ENCODE measurements around the gene DNAJC5G. TPM values are rescaled to one million over a fixed set of nuclear protein-coding genes. Genes with fewer than 3 reads are reported as not detected.
A peak's percentile ranks its signal among the peaks of the same experiment; 100 is the strongest.

DNAJC5G gene, protein sequence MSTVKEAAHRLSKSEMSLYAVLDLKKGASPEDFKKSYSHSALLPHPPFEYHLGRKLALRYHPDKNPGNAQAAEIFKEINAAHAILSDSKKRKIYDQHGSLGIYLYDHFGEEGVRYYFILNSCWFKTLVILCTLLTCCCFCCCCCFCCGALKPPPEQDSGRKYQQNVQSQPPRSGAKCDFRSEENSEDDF
- total RNA-seq: 10 to 100 TPM; 37.4 to 57.9 TPM
- polyA plus RNA-seq (ENCODE audit: insufficient read depth, low read depth, low replicate concordance): 65.0 TPM
- long read RNA-seq, donor 1: 0 reads
- long read RNA-seq, donor 2: 0 reads

- peak; percentile 73 for DNase-seq
- H3K4me1 ChIP-seq: peaks cover 45% of the 10 kb centered on the region
- H3K27me3 ChIP-seq: no peaks in the 10 kb centered on the region
- H3K9me3 ChIP-seq: no peaks in the 10 kb centered on the region
- intact Hi-C loops (cut with DNase I; ENCODE audit: low total_unique reads): no loop called here
- H3K27ac ChIP-seq: peak within 1 kb of the TSS in 1 of 2 donors; percentile 80
- 58 to 81% methylated on average over 24 to 37 of the region's 39 CpGs for WGBS, 2 donors
- H3K4me3 ChIP-seq: peak within 1 kb of the TSS in 1 of 2 donors; percentile 58
- no peaks in the 10 kb centered on the region for H3K36me3 ChIP-seq (ENCODE audit: low read depth, missing control alignments)
- TF ChIP-seq, protein P1, sequence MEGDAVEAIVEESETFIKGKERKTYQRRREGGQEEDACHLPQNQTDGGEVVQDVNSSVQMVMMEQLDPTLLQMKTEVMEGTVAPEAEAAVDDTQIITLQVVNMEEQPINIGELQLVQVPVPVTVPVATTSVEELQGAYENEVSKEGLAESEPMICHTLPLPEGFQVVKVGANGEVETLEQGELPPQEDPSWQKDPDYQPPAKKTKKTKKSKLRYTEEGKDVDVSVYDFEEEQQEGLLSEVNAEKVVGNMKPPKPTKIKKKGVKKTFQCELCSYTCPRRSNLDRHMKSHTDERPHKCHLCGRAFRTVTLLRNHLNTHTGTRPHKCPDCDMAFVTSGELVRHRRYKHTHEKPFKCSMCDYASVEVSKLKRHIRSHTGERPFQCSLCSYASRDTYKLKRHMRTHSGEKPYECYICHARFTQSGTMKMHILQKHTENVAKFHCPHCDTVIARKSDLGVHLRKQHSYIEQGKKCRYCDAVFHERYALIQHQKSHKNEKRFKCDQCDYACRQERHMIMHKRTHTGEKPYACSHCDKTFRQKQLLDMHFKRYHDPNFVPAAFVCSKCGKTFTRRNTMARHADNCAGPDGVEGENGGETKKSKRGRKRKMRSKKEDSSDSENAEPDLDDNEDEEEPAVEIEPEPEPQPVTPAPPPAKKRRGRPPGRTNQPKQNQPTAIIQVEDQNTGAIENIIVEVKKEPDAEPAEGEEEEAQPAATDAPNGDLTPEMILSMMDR (IDR thresholded peaks at IDR 0.05): no peak
- no peak for TF ChIP-seq POLR2A (IDR thresholded peaks at IDR 0.05)
These were observed at the start of gene DNAJC5G for GRCh38 chr2:27275211-27276150. TSS of gene DNAJC5G (plus strand) at chr2:27275433. CDS start at chr2:27276729, 1,296 bp downstream.

- 92 to 93% methylated on average over 9 of the region's 9 CpGs for WGBS, 2 donors
- intact Hi-C loops (cut with DNase I; ENCODE audit: low total_unique reads): no loop called here
- H3K4me3 ChIP-seq: no peak overlapping the region
- H3K27ac ChIP-seq: no peak overlapping the region
- DNase-seq: no peak
- no peaks in the 10 kb centered on the region for H3K27me3 ChIP-seq
- no peaks in the 10 kb centered on the region for H3K9me3 ChIP-seq
- H3K36me3 ChIP-seq (ENCODE audit: low read depth, missing control alignments): no peaks in the 10 kb centered on the region
- peaks cover 14% of the 10 kb centered on the region for H3K4me1 ChIP-seq
- TF ChIP-seq POLR2A (IDR thresholded peaks at IDR 0.05): no peak
- TF ChIP-seq, protein P1 (IDR thresholded peaks at IDR 0.05): no peak
These were observed 49.7 kb upstream of the DNAJC5G start for GRCh38 chr2:27225526-27225925.

DNA sequence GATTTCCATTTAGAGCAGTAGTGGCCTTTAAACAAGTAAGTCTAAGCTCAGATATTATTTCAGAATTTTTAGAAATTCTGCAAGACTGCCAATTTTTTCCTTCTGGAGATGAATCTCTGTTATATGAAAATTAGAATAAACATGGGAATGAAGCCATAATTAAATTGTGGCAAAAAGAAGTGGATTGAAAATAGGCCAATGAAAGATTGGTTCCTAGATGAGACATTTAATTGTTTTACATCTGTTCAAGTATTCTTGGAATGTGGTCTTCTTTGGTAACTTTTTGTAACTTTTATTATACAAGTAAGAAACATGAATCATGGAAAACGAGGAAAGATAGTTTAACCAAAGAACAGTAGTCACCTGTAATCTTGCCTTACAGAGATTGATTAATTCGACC, 47.7 kb upstream of the DNAJC5G start:
- Histone ChIP-seq H3K36me3 (ENCODE audit: low read depth, missing control alignments) (no peaks in the 10 kb centered on the region), H3K9me3 (no peaks in the 10 kb centered on the region), H3K4me1 (peaks cover 14% of the 10 kb centered on the region), H3K27me3 (no peaks in the 10 kb centered on the region), H3K27ac (peak overlapping the region in 1 of 2 donors; percentile 7), H3K4me3 (no peak overlapping the region)
- TF ChIP-seq POLR2A (IDR thresholded peaks at IDR 0.05): no peak
- TF ChIP-seq, protein P1 (IDR thresholded peaks at IDR 0.05): no peak
- intact Hi-C loops (cut with DNase I; ENCODE audit: low total_unique reads): no loop called here
- no peak for DNase-seq
- 48 to 51% methylated on average over 2 of the region's 2 CpGs for whole genome bisulfite sequencing, 2 donors

DNA sequence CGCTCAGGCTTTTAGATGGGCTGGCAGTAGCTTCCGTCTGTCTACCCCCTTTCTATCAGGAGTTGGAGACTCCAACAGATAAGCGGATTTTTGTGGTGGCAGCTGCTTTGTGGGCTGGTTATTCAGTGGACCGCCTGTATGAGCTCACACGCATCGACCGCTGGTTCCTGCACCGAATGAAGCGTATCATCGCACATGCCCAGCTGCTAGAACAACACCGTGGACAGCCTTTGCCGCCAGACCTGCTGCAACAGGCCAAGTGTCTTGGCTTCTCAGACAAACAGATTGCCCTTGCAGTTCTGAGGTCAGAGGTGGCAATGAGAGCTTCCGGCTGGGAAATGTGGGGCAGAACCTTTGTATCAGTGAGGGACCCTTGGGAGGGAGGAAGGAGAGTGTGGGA, 43.3 kb upstream of the DNAJC5G start:
- intact Hi-C loops (cut with DNase I; ENCODE audit: low total_unique reads): no loop called here
- TF ChIP-seq POLR2A (IDR thresholded peaks at IDR 0.05): no peak
- TF ChIP-seq, protein P1 (IDR thresholded peaks at IDR 0.05): no peak

More for the DNA sequence above, 43.3 kb upstream of the DNAJC5G start:
- Histone ChIP-seq H3K27ac (no peak overlapping the region), H3K4me1 (peaks cover 14% of the 10 kb centered on the region), H3K36me3 (ENCODE audit: low read depth, missing control alignments) (no peaks in the 10 kb centered on the region), H3K9me3 (no peaks in the 10 kb centered on the region), H3K27me3 (no peaks in the 10 kb centered on the region), H3K4me3 (no peak overlapping the region)
- WGBS, 2 donors: 93 to 94% methylated on average over 9 to 13 of the region's 13 CpGs
- no peak for DNase-seq
